ENCODE measurements around the gene ALMS1. TPM values are rescaled to one million over a fixed set of nuclear protein-coding genes. Genes with fewer than 3 reads are reported as not detected.

ALMS1 gene
- total and polyA plus RNA-seq, 9 of the 15 experiments (the other 6 are each of a cell fraction or from before 2014, with no cell fraction given), result 1.4 to 26.3 (median 13.6) TPM

GRCh38 chr2:73385504-73386341 lies at the start of gene ALMS1 (continued):
- TF ChIP-seq POLR2G (IDR thresholded peaks at IDR 0.05; ENCODE audit: low read depth, low read length) (peak; percentile 86), GTF2B (IDR thresholded peaks at IDR 0.05; ENCODE audit: extremely low read depth, insufficient read length) (no peak), NFIC (IDR thresholded peaks at IDR 0.05) (no peak), MTA3 (IDR thresholded peaks at IDR 0.05; ENCODE audit: borderline replicate concordance) (peak; percentile 12; the same call in 1 of the 2 replicates), ZNF766 (CRISPR knock-in tag; conservative IDR thresholded peaks at IDR 0.05) (peak; percentile 97), FOSL1 (tag; conservative IDR thresholded peaks at IDR 0.05) (no peak), CHD2 (IDR thresholded peaks at IDR 0.05; ENCODE audit: low read depth, low read length) (peak; percentile 68), ZNF217 (CRISPR knock-in tag; IDR thresholded peaks at IDR 0.05) (no peak), KLF6 (CRISPR knock-in tag; IDR thresholded peaks at IDR 0.05; ENCODE audit: borderline replicate concordance) (no peak), EP400 (IDR thresholded peaks at IDR 0.05) (peak; percentile 77), SNIP1 (IDR thresholded peaks at IDR 0.05; ENCODE audit: low read depth) (no peak), E2F8 (IDR thresholded peaks at IDR 0.05; ENCODE audit: low read depth, partially characterized antibody) (peak; percentile 39), ZC3H4 (CRISPR knock-in tag; IDR thresholded peaks at IDR 0.05; ENCODE audit: borderline replicate concordance) (no peak), SIN3B (IDR thresholded peaks at IDR 0.05; ENCODE audit: low read depth) (peak; percentile 61)

Measured in K562 (cell line).